ENCODE results near the gene BRD2. TPM values are rescaled to one million over a fixed set of nuclear protein-coding genes. Genes with fewer than 3 reads are reported as not detected.

BRD2 gene
- total RNA-seq, 1 donor from 2014 or later = 36.5 TPM

DNA sequence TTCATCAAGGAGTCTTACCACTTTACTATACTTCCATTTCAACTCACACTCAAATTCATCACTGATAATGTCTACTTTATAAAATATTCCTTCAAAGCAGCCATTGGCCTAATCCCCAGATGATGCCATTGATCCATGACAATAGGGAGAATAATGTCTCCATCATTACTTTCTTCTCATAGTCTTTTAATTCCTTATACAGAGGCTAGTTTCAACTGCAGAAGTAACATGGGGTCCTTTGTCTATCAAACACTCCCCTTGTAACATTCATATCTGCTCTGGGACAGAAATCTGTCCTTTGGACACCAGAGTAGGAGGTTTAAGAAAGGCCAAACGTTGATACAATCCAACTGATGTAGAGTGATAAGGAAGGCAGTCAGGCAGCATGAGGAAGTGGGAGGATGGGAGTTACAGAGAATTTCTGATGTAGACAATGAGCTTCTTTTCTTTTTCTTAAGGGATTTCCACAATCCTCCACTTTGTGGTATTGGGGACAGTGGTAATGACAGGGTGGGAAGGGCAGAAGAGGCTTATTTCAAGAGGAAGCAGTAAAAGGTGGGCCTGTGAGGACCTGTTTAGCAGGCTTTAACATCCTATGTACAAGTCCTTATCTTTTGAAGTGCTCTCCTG, 59.9 kb downstream of the BRD2 start:
- Histone ChIP-seq H3K9me3 (ENCODE audit: control insufficient read depth in 3 of 3, low read length in 3 of 3) (no peaks in the 10 kb centered on the region), H3K27ac (ENCODE audit: low read depth, low read length) (peak overlapping the region; percentile 69), H3K36me3 (ENCODE audit: control insufficient read depth in 3 of 3, insufficient read depth in 3 of 3, low read length in 3 of 3) (no peaks in the 10 kb centered on the region), H3K4me3 (ENCODE audit: low read length in 3 of 3) (no peak overlapping the region), H3K4me1 (ENCODE audit: control insufficient read depth in 3 of 3, insufficient read depth in 3 of 3, low read length in 3 of 3) (no peaks in the 10 kb centered on the region), H3K27me3 (ENCODE audit: control insufficient read depth in 3 of 3, insufficient read depth in 3 of 3, low read length in 3 of 3) (no peaks in the 10 kb centered on the region), H3K9ac (ENCODE audit: low read depth in 1 of 3, low read length in 3 of 3) (no peak overlapping the region)

DNA sequence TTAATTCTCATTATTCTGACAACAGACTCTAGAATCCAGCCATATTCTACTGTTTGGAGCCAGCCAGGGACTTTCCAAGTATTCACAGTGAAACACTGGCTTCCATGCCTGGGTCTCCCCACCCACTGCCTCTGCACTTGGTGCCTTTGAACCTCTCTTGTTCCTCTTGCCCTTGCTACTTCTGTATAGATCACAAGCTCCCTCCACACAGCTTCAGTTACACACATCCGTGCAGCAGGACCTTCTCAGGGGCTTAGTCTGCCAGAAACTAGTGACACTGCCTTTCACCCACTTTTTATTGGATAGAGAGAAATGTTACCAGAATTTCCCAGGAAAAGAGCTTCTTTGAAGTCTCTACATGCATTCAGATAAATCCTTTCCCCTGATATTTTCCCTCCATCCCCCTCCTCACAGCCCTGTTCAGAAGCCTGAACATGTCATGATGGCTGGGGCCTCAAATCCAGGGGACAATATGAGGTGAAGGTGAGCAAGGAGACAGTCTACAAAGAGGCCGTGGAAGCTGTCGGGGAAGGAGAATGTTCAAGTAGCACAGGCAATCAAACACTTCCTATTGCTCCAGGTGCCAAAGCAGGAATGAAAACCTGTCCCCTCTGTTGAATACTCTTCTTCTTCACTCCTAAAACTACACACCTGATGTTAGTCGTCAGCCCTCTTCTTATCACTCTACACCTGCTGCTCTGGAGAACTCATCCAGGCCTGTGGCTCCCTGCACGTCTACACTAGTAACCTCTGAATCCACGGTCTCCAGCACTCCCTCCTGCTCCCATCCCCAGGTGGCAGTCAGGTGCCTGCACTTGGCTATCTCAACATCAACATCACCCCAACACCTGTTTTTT, 61.2 kb downstream of the BRD2 start:
- H3K27me3 ChIP-seq (ENCODE audit: control insufficient read depth in 3 of 3, insufficient read depth in 3 of 3, low read length in 3 of 3) = no peaks in the 10 kb centered on the region
- H3K36me3 ChIP-seq (ENCODE audit: control insufficient read depth in 3 of 3, insufficient read depth in 3 of 3, low read length in 3 of 3) = no peaks in the 10 kb centered on the region
- H3K27ac ChIP-seq (ENCODE audit: low read depth, low read length) = peak overlapping the region; percentile 69
- no peaks in the 10 kb centered on the region for H3K9me3 ChIP-seq (ENCODE audit: control insufficient read depth in 3 of 3, low read length in 3 of 3)
- no peaks in the 10 kb centered on the region for H3K4me1 ChIP-seq (ENCODE audit: control insufficient read depth in 3 of 3, insufficient read depth in 3 of 3, low read length in 3 of 3)
- no peak overlapping the region for H3K9ac ChIP-seq (ENCODE audit: low read depth in 1 of 3, low read length in 3 of 3)
- H3K4me3 ChIP-seq (ENCODE audit: low read length in 3 of 3) = no peak overlapping the region

DNA sequence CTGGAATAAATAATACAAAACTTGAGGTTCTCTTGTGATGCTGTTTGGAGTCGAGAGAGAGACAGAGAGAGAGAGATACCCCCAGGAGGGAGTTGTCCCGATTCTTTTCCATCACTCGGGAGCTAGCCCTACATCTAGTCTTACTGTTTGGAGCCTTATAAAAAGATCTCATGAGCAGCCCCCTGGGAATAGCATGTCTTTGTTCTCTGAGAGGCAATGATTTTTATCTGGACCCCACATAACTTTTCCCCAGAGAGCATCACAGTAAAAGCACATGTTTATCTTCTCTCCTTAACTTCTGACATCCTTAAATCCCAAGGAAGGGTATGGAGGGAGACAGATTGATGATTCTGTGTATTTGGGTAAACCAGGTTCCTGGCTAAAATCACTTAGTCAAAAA, 61.9 kb downstream of the BRD2 start:
- Histone ChIP-seq H3K27ac (ENCODE audit: low read depth, low read length) (peak overlapping the region; percentile 69), H3K9ac (ENCODE audit: low read depth in 1 of 3, low read length in 3 of 3) (no peak overlapping the region), H3K4me3 (ENCODE audit: low read length in 3 of 3) (no peak overlapping the region), H3K9me3 (ENCODE audit: control insufficient read depth in 3 of 3, low read length in 3 of 3) (no peaks in the 10 kb centered on the region), H3K27me3 (ENCODE audit: control insufficient read depth in 3 of 3, insufficient read depth in 3 of 3, low read length in 3 of 3) (no peaks in the 10 kb centered on the region), H3K4me1 (ENCODE audit: control insufficient read depth in 3 of 3, insufficient read depth in 3 of 3, low read length in 3 of 3) (no peaks in the 10 kb centered on the region), H3K36me3 (ENCODE audit: control insufficient read depth in 3 of 3, insufficient read depth in 3 of 3, low read length in 3 of 3) (no peaks in the 10 kb centered on the region)

Other genes with a start within 250 kb of the BRD2 start
- gene HLA-DQA2, start 227.2 kb upstream of the BRD2 start, total RNA-seq = not detected
- not detected for gene HLA-DQB2, start 205.1 kb upstream of the BRD2 start, total RNA-seq
- not detected for gene HLA-DOB, start 151.6 kb upstream of the BRD2 start, total RNA-seq
- 9.4 TPM for gene TAP2, start 129.9 kb upstream of the BRD2 start, total RNA-seq
- gene PSMB8, start 124.5 kb upstream of the BRD2 start, total RNA-seq = 18.8 TPM
- 14.1 TPM for gene TAP1, start 114.9 kb upstream of the BRD2 start, total RNA-seq
- 7.8 TPM for gene PSMB9, start 114.4 kb upstream of the BRD2 start, total RNA-seq
- gene HLA-DMB, start 27.6 kb upstream of the BRD2 start, total RNA-seq = 6.3 TPM
- 6.3 TPM for gene HLA-DMA, start 15.5 kb upstream of the BRD2 start, total RNA-seq
- gene HLA-DOA, start 41.0 kb downstream of the BRD2 start, total RNA-seq = 1.0 TPM
- gene HLA-DPA1, start 105.1 kb downstream of the BRD2 start, total RNA-seq = 14.6 TPM
- 9.9 TPM for gene HLA-DPB1, start 107.4 kb downstream of the BRD2 start, total RNA-seq
- gene COL11A2, start 223.9 kb downstream of the BRD2 start, total RNA-seq = 28.7 TPM
- 17.7 TPM for gene RXRB, start 232.1 kb downstream of the BRD2 start, total RNA-seq
- 53.2 TPM for gene SLC39A7, start 232.3 kb downstream of the BRD2 start, total RNA-seq
- 15.7 TPM for gene HSD17B8, start 236.1 kb downstream of the BRD2 start, total RNA-seq
- 20.4 TPM for gene RING1, start 239.9 kb downstream of the BRD2 start, total RNA-seq